Measurements from ENCODE around the gene BACE2. TPM values are rescaled to one million over a fixed set of nuclear protein-coding genes. Genes with fewer than 3 reads are reported as not detected.
"Not testable (repeated sequence)": the region's sequence is repeated elsewhere in the genome, so short reads cannot be mapped to it uniquely, and the experiment has no call there.

The BACE2 gene
- total RNA-seq, 4 donors from 2014 or later, result 31.9 to 63.4 (median 50.0) TPM

- ATAC-seq, result no peak
- Histone ChIP-seq H3K27me3 (no peaks in the 10 kb centered on the region), H3K36me3 (no peaks in the 10 kb centered on the region), H3K27ac (no peak overlapping the region), H3K9me3 (no peaks in the 10 kb centered on the region), H3K4me1 (no peaks in the 10 kb centered on the region), H3K4me3 (no peak overlapping the region)
- 83 to 89% methylated on average over 3 to 4 of the region's 5 CpGs for WGBS, 2 donors (ENCODE audit: low coverage in 1 of 2)
- TF ChIP-seq POLR2AphosphoS5 (IDR thresholded peaks at IDR 0.05) (no peak), POLR2A (IDR thresholded peaks at IDR 0.05) (no peak)
Measured at GRCh38 chr21:41195311-41195710, 27.4 kb downstream of the BACE2 start.

- Histone ChIP-seq H3K4me3 (no peak overlapping the region), H3K4me1 (no peaks in the 10 kb centered on the region), H3K36me3 (peaks cover 0 to 8% of the 10 kb centered on the region in 2 donors), H3K27ac (no peak overlapping the region), H3K9me3 (no peaks in the 10 kb centered on the region), H3K27me3 (no peaks in the 10 kb centered on the region)
- ATAC-seq, result no peak
- TF ChIP-seq CTCF (IDR thresholded peaks at IDR 0.05), result no peak
- no peak for TF ChIP-seq POLR2A (IDR thresholded peaks at IDR 0.05)
- no peak for TF ChIP-seq POLR2AphosphoS5 (IDR thresholded peaks at IDR 0.05)
- no peak for TF ChIP-seq EP300 (IDR thresholded peaks at IDR 0.05)
- 50 to 54% methylated on average over 2 to 5 of the region's 5 CpGs for WGBS, 2 donors (ENCODE audit: low coverage in 1 of 2)
Measured at GRCh38 chr21:41196993-41197392, 29.0 kb downstream of the BACE2 start.

GRCh38 chr21:41197582-41197981 lies 29.6 kb downstream of the BACE2 start:
- ATAC-seq, result no peak
- Histone ChIP-seq H3K4me1 (no peaks in the 10 kb centered on the region), H3K9me3 (no peaks in the 10 kb centered on the region), H3K27me3 (no peaks in the 10 kb centered on the region), H3K4me3 (no peak overlapping the region), H3K36me3 (peaks cover 0 to 8% of the 10 kb centered on the region in 2 donors), H3K27ac (no peak overlapping the region)
- no peak for TF ChIP-seq EP300 (IDR thresholded peaks at IDR 0.05)
- TF ChIP-seq CTCF (IDR thresholded peaks at IDR 0.05), result no peak
- no peak for TF ChIP-seq POLR2AphosphoS5 (IDR thresholded peaks at IDR 0.05)
- TF ChIP-seq POLR2A (IDR thresholded peaks at IDR 0.05), result no peak
- 73 to 96% methylated on average over 2 of the region's 2 CpGs for WGBS, 2 donors (ENCODE audit: low coverage in 1 of 2)

GRCh38 chr21:41198647-41199046 lies 30.7 kb downstream of the BACE2 start:
- not testable (repeated sequence) for ATAC-seq, H3K27me3 ChIP-seq, H3K4me1 ChIP-seq, H3K9me3 ChIP-seq, H3K27ac ChIP-seq, H3K36me3 ChIP-seq, H3K4me3 ChIP-seq
- 81 to 92% methylated on average over 3 to 4 of the region's 5 CpGs for WGBS, 2 donors (ENCODE audit: low coverage in 1 of 2)

- no CpG with 5 or more reads among the region's 10 CpGs for WGBS, 2 donors (ENCODE audit: low coverage in 1 of 2)
Measured at GRCh38 chr21:41199123-41199522, 31.2 kb downstream of the BACE2 start.

More at GRCh38 chr21:41199123-41199522, 31.2 kb downstream of the BACE2 start:
- Histone ChIP-seq H3K9me3 (no peaks in the 10 kb centered on the region), H3K27me3 (no peaks in the 10 kb centered on the region), H3K27ac (no peak overlapping the region), H3K36me3 (peaks cover 0 to 8% of the 10 kb centered on the region in 2 donors), H3K4me3 (no peak overlapping the region), H3K4me1 (no peaks in the 10 kb centered on the region)
- no peak for TF ChIP-seq POLR2A (IDR thresholded peaks at IDR 0.05)
- TF ChIP-seq CTCF (IDR thresholded peaks at IDR 0.05), result no peak
- no peak for TF ChIP-seq EP300 (IDR thresholded peaks at IDR 0.05)
- TF ChIP-seq POLR2AphosphoS5 (IDR thresholded peaks at IDR 0.05), result no peak
- ATAC-seq, result no peak
